Islet of Langerhans (tissue), 1 donor: ENCODE data around the gene DENND1C.
"Not testable (repeated sequence)": the region's sequence is repeated elsewhere in the genome, so short reads cannot be mapped to it uniquely, and the experiment has no call there.

Source experiments
- FAIRE-seq: peaks from one replicate; lab custom pipeline; 2011; peaks lifted over from hg19 to GRCh38; lab: Jason Lieb, UNC

The DENND1C gene

GRCh38 chr19:6455924-6456323 is 25.7 kb downstream of the DENND1C start:
- no peak for FAIRE-seq

- FAIRE-seq, result no peak
Measured at GRCh38 chr19:6453951-6454565, 27.5 kb downstream of the DENND1C start.

- no peak for FAIRE-seq
Measured at GRCh38 chr19:6452899-6453298, 28.7 kb downstream of the DENND1C start.

GRCh38 chr19:6452223-6452614 is 29.4 kb downstream of the DENND1C start:
- FAIRE-seq, result no peak

- no peak for FAIRE-seq
Measured at GRCh38 chr19:6451583-6452222, 29.9 kb downstream of the DENND1C start.

- FAIRE-seq, result no peak
Measured at GRCh38 chr19:6450166-6450565, 31.4 kb downstream of the DENND1C start.

GRCh38 chr19:6448045-6448444 is 33.5 kb downstream of the DENND1C start:
- FAIRE-seq, result no peak

- FAIRE-seq, result no peak
Measured at GRCh38 chr19:6446452-6446851, 35.1 kb downstream of the DENND1C start.

GRCh38 chr19:6443986-6444385 is 37.6 kb downstream of the DENND1C start:
- no peak for FAIRE-seq

GRCh38 chr19:6442087-6442688 is 39.4 kb downstream of the DENND1C start:
- FAIRE-seq, result no peak

GRCh38 chr19:6440905-6441304 is 40.7 kb downstream of the DENND1C start:
- FAIRE-seq, result no peak

- FAIRE-seq, result no peak
Measured at GRCh38 chr19:6439743-6440142, 41.8 kb downstream of the DENND1C start.

- FAIRE-seq, result no peak
Measured at GRCh38 chr19:6433663-6434062, 47.9 kb downstream of the DENND1C start, which contains the start of gene SLC25A41. Gene SLC25A41 (minus strand): TSS chr19:6433763. CDS start chr19:6433693, 70 bp downstream.

GRCh38 chr19:6433165-6433564 is 48.4 kb downstream of the DENND1C start:
- no peak for FAIRE-seq

GRCh38 chr19:6431891-6432290 is 49.7 kb downstream of the DENND1C start:
- FAIRE-seq, result no peak

GRCh38 chr19:6429419-6430221 is 52.0 kb downstream of the DENND1C start:
- FAIRE-seq, result no peak

- not testable (repeated sequence) for FAIRE-seq
Measured at GRCh38 chr19:6428692-6429418, 52.7 kb downstream of the DENND1C start.

- no peak for FAIRE-seq
Measured at GRCh38 chr19:6427131-6427530, 54.5 kb downstream of the DENND1C start.

GRCh38 chr19:6425732-6426620 is 55.6 kb downstream of the DENND1C start:
- no peak for FAIRE-seq

GRCh38 chr19:6424939-6425731 is 56.5 kb downstream of the DENND1C start:
- peak; percentile 100 for FAIRE-seq
